ENCODE data around the gene DTX3. TPM values are rescaled to one million over a fixed set of nuclear protein-coding genes. Genes with fewer than 3 reads are reported as not detected.
"Not testable (repeated sequence)": the region's sequence is repeated elsewhere in the genome, so short reads cannot be mapped to it uniquely, and the experiment has no call there.

The DTX3 gene
- total and polyA plus RNA-seq, 3 experiments from 2014 or later, result 7.2 to 18.3 (median 16.7) TPM

DNA sequence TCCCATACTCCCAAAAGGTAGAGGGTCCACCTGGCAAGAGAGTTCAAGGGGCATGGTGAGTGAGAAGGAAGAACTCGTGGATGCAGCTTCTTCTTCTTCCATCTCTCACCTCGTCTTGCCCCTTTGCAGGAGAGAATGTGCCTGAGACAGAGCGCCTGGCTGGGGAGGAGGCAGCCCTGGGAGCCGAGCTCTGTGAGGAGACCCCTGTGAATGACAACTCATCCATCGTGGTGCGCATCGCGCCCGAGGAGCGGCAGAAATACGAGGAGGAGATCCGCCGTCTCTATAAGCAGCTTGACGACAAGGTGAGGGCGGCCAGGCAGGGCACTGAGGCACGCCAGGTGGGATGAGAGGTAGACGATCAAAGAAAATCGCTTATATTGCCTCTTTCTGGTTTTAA is 34.8 kb upstream of the DTX3 start:
- Mint-ChIP-seq H3K9me3 (no peaks in the 10 kb centered on the region), H3K4me3 (no peak overlapping the region), H3K27me3 (peaks cover 0 to 3% of the 10 kb centered on the region in 2 donors), H3K36me3 (no peaks in the 10 kb centered on the region), H3K4me1 (no peaks in the 10 kb centered on the region), H3K27ac (peak overlapping the region in 1 of 8 donors; percentile 56)
- no peaks in the 10 kb centered on the region for H3K9me3 ChIP-seq (ENCODE audit: low read length)
- no peaks in the 10 kb centered on the region for H3K27me3 ChIP-seq (ENCODE audit: insufficient read depth, low read length, poor library complexity, severe bottlenecking)
- H3K36me3 ChIP-seq (ENCODE audit: insufficient read depth, low read length), result no peaks in the 10 kb centered on the region
- H3K4me1 ChIP-seq (ENCODE audit: insufficient read depth, low read length), result no peaks in the 10 kb centered on the region
- ChIA-PET POLR2A (no interaction called here), CTCF (interaction anchor here (2.0 kb wide), 1 partner anchor 13 kb away, joined by 7 read pairs; no protein-coding TSS in a partner anchor)
- DNase-seq, result no peak
- no peak overlapping the region for H3K27ac ChIP-seq (ENCODE audit: low read depth, low read length)
- H3K4me3 ChIP-seq (ENCODE audit: low read length), result no peak overlapping the region

DNA sequence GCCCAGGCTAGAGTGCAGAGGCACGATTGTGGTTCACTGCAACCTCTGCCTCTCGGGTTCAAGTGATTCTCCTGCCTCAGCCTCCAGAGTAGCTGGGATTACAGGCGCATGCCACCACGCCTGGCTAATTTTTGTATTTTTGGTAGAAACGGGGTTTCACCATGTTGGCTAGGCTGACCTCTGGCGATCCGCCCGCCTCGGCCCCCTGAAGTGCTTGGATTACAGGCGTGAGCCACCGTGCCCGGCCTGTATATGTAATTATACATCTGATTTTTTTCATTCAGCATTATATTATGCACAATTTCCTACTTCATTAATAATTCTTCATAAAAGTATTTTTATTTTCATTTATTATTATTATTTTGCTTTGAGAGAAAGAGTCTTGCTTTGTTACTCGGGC is 34.2 kb upstream of the DTX3 start:
- ChIA-PET POLR2A (interaction anchor here (0.6 kb wide), 1 partner anchor 9 kb away, joined by 3 read pairs; no protein-coding TSS in a partner anchor), CTCF (interaction anchor here (2.0 kb wide), 1 partner anchor 13 kb away, joined by 7 read pairs; no protein-coding TSS in a partner anchor)
- not testable (repeated sequence) for H3K27me3 ChIP-seq (ENCODE audit: insufficient read depth, low read length, poor library complexity, severe bottlenecking); H3K9me3 Mint-ChIP-seq; H3K27ac ChIP-seq (ENCODE audit: low read depth, low read length); H3K36me3 ChIP-seq (ENCODE audit: insufficient read depth, low read length); H3K9me3 ChIP-seq (ENCODE audit: low read length); DNase-seq; H3K4me3 ChIP-seq (ENCODE audit: low read length); H3K4me3 Mint-ChIP-seq; H3K27me3 Mint-ChIP-seq; H3K4me1 ChIP-seq (ENCODE audit: insufficient read depth, low read length); H3K4me1 Mint-ChIP-seq; H3K36me3 Mint-ChIP-seq; H3K27ac Mint-ChIP-seq

- H3K9me3 Mint-ChIP-seq, result no peaks in the 10 kb centered on the region
- Histone ChIP-seq H3K36me3 (ENCODE audit: insufficient read depth, low read length) (no peaks in the 10 kb centered on the region), H3K27me3 (ENCODE audit: insufficient read depth, low read length, poor library complexity, severe bottlenecking) (no peaks in the 10 kb centered on the region), H3K27ac (ENCODE audit: low read depth, low read length) (no peak overlapping the region), H3K4me1 (ENCODE audit: insufficient read depth, low read length) (no peaks in the 10 kb centered on the region), H3K9me3 (ENCODE audit: low read length) (no peaks in the 10 kb centered on the region), H3K4me3 (ENCODE audit: low read length) (no peak overlapping the region)
- no peak for DNase-seq
- CTCF ChIA-PET, result no interaction called here
- POLR2A ChIA-PET, result no interaction called here
- no peaks in the 10 kb centered on the region for H3K4me1 Mint-ChIP-seq
- no peak overlapping the region for H3K4me3 Mint-ChIP-seq
- peaks cover 0 to 3% of the 10 kb centered on the region in 2 donors for H3K27me3 Mint-ChIP-seq
- peaks cover 0 to 3% (median 0%) of the 10 kb centered on the region in 3 donors for H3K36me3 Mint-ChIP-seq
- no peak overlapping the region for H3K27ac Mint-ChIP-seq
Measured at GRCh38 chr12:57571926-57572762, 32.5 kb upstream of the DTX3 start.

DNA sequence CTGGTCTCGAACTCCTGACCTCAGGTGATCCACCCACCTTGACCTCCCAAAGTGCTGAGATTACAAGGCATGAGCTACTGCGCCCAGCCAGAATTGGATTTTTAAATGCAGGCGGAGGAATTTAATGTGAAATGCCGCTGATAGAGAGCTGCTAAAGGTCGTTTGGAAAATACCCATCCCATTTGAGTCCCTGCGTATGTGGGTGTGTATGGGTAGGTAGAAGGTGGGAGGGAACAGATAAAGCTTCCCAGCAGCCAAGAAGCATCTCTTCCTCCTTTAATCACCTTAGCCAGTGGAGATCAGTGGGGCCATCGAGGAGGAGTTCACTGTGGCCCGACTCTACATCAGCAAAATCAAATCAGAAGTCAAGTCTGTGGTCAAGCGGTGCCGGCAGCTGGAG is 29.8 kb upstream of the DTX3 start:
- no peak for DNase-seq
- Histone ChIP-seq H3K4me1 (ENCODE audit: insufficient read depth, low read length) (no peaks in the 10 kb centered on the region), H3K27ac (ENCODE audit: low read depth, low read length) (no peak overlapping the region), H3K36me3 (ENCODE audit: insufficient read depth, low read length) (no peaks in the 10 kb centered on the region), H3K27me3 (ENCODE audit: insufficient read depth, low read length, poor library complexity, severe bottlenecking) (no peaks in the 10 kb centered on the region), H3K4me3 (ENCODE audit: low read length) (no peak overlapping the region), H3K9me3 (ENCODE audit: low read length) (no peaks in the 10 kb centered on the region)
- Mint-ChIP-seq H3K36me3 (peaks cover 0 to 3% (median 0%) of the 10 kb centered on the region in 3 donors), H3K27ac (peak overlapping the region in 1 of 8 donors; percentile 79), H3K4me1 (no peaks in the 10 kb centered on the region), H3K4me3 (no peak overlapping the region), H3K9me3 (no peaks in the 10 kb centered on the region), H3K27me3 (peaks cover 0 to 2% of the 10 kb centered on the region in 2 donors)
- ChIA-PET POLR2A (no interaction called here), CTCF (interaction anchor here (1.1 to 2.9 kb wide), 4 partner anchors 9 to 116 kb away, joined by 3 to 18 read pairs (median 12); partner anchors contain the start of gene B4GALNT1)

DNA sequence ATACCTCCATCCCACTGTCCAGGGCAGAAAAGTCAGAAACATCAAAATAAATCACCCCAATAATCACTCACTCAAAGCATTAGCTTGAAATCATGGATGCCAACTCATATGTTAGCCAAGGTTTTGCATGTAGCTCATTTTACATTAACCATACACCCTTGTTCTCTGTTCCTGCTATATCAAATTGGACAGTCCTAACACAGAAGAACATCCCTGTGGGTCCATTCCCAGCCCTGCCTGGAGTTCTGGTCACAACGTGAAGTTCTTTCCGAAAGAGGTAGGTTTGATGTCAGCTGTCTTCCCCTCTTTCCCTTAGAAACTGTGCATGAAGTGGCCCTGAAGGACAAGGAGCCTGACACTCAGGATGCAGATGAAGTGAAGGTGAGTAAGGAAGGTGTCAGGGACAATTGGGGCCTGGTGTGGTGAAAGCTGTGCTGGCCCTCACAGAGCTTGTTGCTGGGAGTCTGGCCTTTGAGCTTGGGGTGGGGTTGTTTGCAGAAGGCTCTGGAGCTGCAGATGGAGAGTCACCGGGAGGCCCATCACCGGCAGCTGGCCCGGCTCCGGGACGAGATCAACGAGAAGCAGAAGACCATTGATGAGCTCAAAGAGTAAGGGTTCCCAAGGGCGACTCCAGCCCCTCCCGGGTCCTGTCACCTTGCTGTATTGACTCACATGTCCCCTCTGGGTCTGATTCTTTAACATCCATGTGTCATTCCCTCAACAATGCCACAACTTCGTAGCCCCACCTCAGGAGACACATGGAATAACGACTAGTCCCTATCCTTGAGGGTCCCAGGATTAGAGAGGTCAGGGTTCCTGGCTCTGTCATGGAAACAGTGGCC is 28.6 kb upstream of the DTX3 start:
- no peaks in the 10 kb centered on the region for H3K9me3 Mint-ChIP-seq
- peaks cover 0 to 2% of the 10 kb centered on the region in 2 donors for H3K27me3 Mint-ChIP-seq
- no peak overlapping the region for H3K27ac ChIP-seq (ENCODE audit: low read depth, low read length)
- H3K4me1 ChIP-seq (ENCODE audit: insufficient read depth, low read length), result no peaks in the 10 kb centered on the region
- no peak overlapping the region for H3K27ac Mint-ChIP-seq
- ChIA-PET POLR2A (no interaction called here), CTCF (interaction anchor here (0.8 to 2.9 kb wide), 5 partner anchors 7 to 117 kb away, joined by 3 to 18 read pairs (median 9); partner anchors contain the start of gene B4GALNT1)
- H3K4me3 ChIP-seq (ENCODE audit: low read length), result no peak overlapping the region
- H3K4me1 Mint-ChIP-seq, result no peaks in the 10 kb centered on the region
- no peaks in the 10 kb centered on the region for H3K9me3 ChIP-seq (ENCODE audit: low read length)
- H3K36me3 ChIP-seq (ENCODE audit: insufficient read depth, low read length), result no peaks in the 10 kb centered on the region
- no peak for DNase-seq
- no peaks in the 10 kb centered on the region for H3K27me3 ChIP-seq (ENCODE audit: insufficient read depth, low read length, poor library complexity, severe bottlenecking)
- no peak overlapping the region for H3K4me3 Mint-ChIP-seq
- H3K36me3 Mint-ChIP-seq, result peaks cover 0 to 3% (median 0%) of the 10 kb centered on the region in 3 donors

DNA sequence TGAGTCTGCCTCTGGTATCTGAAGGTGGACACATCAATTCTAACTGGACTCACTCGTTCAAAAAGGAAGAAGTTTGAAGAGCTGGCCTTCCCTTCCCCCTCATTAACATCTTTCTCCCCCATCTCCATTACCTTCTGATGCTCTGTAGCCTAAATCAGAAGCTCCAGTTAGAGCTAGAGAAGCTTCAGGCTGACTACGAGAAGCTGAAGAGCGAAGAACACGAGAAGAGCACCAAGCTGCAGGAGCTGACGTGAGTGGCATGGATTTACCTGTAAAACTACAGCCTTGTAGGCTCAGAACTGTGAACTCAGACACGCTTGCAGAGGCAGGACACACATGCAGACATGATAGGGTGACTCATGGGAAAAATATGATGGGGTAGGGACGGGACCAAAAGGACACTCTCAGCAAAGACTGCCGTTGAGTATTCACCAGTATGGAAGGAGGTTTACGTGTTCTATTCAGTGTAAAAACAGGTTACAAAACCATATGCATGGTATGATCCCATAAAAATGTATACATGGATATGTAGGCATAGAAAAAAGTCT is 27.9 kb upstream of the DTX3 start:
- Histone ChIP-seq H3K4me1 (ENCODE audit: insufficient read depth, low read length) (no peaks in the 10 kb centered on the region), H3K9me3 (ENCODE audit: low read length) (no peaks in the 10 kb centered on the region), H3K36me3 (ENCODE audit: insufficient read depth, low read length) (no peaks in the 10 kb centered on the region), H3K27ac (ENCODE audit: low read depth, low read length) (no peak overlapping the region), H3K27me3 (ENCODE audit: insufficient read depth, low read length, poor library complexity, severe bottlenecking) (no peaks in the 10 kb centered on the region), H3K4me3 (ENCODE audit: low read length) (no peak overlapping the region)
- Mint-ChIP-seq H3K9me3 (no peaks in the 10 kb centered on the region), H3K27ac (peak overlapping the region in 1 of 8 donors; percentile 15), H3K27me3 (peaks cover 0 to 2% of the 10 kb centered on the region in 2 donors), H3K36me3 (peaks cover 0 to 3% (median 0%) of the 10 kb centered on the region in 3 donors), H3K4me1 (no peaks in the 10 kb centered on the region), H3K4me3 (no peak overlapping the region)
- ChIA-PET POLR2A (no interaction called here), CTCF (interaction anchor here (2.8 to 2.9 kb wide), 2 partner anchors 44 to 57 kb away, joined by 9 to 18 read pairs; partner anchors contain the start of gene B4GALNT1)
- DNase-seq, result no peak

- Mint-ChIP-seq H3K9me3 (no peaks in the 10 kb centered on the region), H3K27ac (no peak overlapping the region), H3K27me3 (peaks cover 2% of the 10 kb centered on the region in 2 donors), H3K36me3 (peaks cover 0 to 3% (median 0%) of the 10 kb centered on the region in 3 donors), H3K4me3 (no peak overlapping the region), H3K4me1 (peaks cover under 1 to 2% (median 1%) of the 10 kb centered on the region in 3 donors)
- H3K4me1 ChIP-seq (ENCODE audit: insufficient read depth, low read length), result no peaks in the 10 kb centered on the region
- DNase-seq, result no peak
- no peak overlapping the region for H3K4me3 ChIP-seq (ENCODE audit: low read length)
- H3K27ac ChIP-seq (ENCODE audit: low read depth, low read length), result no peak overlapping the region
- no peaks in the 10 kb centered on the region for H3K27me3 ChIP-seq (ENCODE audit: insufficient read depth, low read length, poor library complexity, severe bottlenecking)
- H3K36me3 ChIP-seq (ENCODE audit: insufficient read depth, low read length), result no peaks in the 10 kb centered on the region
- H3K9me3 ChIP-seq (ENCODE audit: low read length), result no peaks in the 10 kb centered on the region
- POLR2A ChIA-PET, result no interaction called here
- CTCF ChIA-PET, result no interaction called here
Measured at GRCh38 chr12:57577981-57578758, 26.5 kb upstream of the DTX3 start.
